ENCODE measurements around the gene CHST5.
A peak's percentile ranks its signal among the peaks of the same experiment; 100 is the strongest.
"Not testable (repeated sequence)": the region's sequence is repeated elsewhere in the genome, so short reads cannot be mapped to it uniquely, and the experiment has no call there.

Gene CHST5

GRCh38 chr16:75552951-75553350, 17.0 kb upstream of the CHST5 start:
- no peaks in the 10 kb centered on the region for H3K27me3 ChIP-seq (ENCODE audit: control insufficient read depth in 2 of 2, insufficient read depth in 2 of 2, low read length in 2 of 2)
- no peak overlapping the region for H3K27ac ChIP-seq (ENCODE audit: low read depth in 2 of 2, low read length in 2 of 2)

GRCh38 chr16:75550211-75550662, 14.3 kb upstream of the CHST5 start:
- H3K9ac ChIP-seq (ENCODE audit: low read depth in 1 of 2, low read length in 2 of 2) = peak overlapping the region; percentile 28 to 52
- H3K27me3 ChIP-seq (ENCODE audit: control insufficient read depth in 2 of 2, insufficient read depth in 2 of 2, low read length in 2 of 2) = no peaks in the 10 kb centered on the region
- H3K4me3 ChIP-seq (ENCODE audit: low read length in 2 of 2) = peak overlapping the region; percentile 59 to 78
- H3K9me3 ChIP-seq (ENCODE audit: control insufficient read depth in 2 of 2, low read length in 2 of 2) = no peaks in the 10 kb centered on the region
- H3K27ac ChIP-seq (ENCODE audit: low read depth in 2 of 2, low read length in 2 of 2) = peak overlapping the region in 1 of 2 donors; percentile 52
- no peaks in the 10 kb centered on the region for H3K36me3 ChIP-seq (ENCODE audit: control insufficient read depth in 2 of 2, insufficient read depth in 2 of 2, low read length in 2 of 2)
- H3K4me1 ChIP-seq (ENCODE audit: control insufficient read depth in 2 of 2, insufficient read depth in 2 of 2, low read length in 2 of 2) = peaks cover 6% of the 10 kb centered on the region in 2 donors

More at GRCh38 chr16:75552951-75553350, 17.0 kb upstream of the CHST5 start:
- Histone ChIP-seq H3K9me3 (ENCODE audit: control insufficient read depth in 2 of 2, low read length in 2 of 2) (no peaks in the 10 kb centered on the region), H3K4me1 (ENCODE audit: control insufficient read depth in 2 of 2, insufficient read depth in 2 of 2, low read length in 2 of 2) (peaks cover 9 to 18% of the 10 kb centered on the region in 2 donors), H3K9ac (ENCODE audit: low read depth in 1 of 2, low read length in 2 of 2) (no peak overlapping the region), H3K36me3 (ENCODE audit: control insufficient read depth in 2 of 2, insufficient read depth in 2 of 2, low read length in 2 of 2) (no peaks in the 10 kb centered on the region), H3K4me3 (ENCODE audit: low read length in 2 of 2) (no peak overlapping the region)

GRCh38 chr16:75548456-75548855, 12.5 kb upstream of the CHST5 start:
- H3K9me3 ChIP-seq (ENCODE audit: control insufficient read depth in 2 of 2, low read length in 2 of 2); H3K4me1 ChIP-seq (ENCODE audit: control insufficient read depth in 2 of 2, insufficient read depth in 2 of 2, low read length in 2 of 2); H3K27ac ChIP-seq (ENCODE audit: low read depth in 2 of 2, low read length in 2 of 2); H3K9ac ChIP-seq (ENCODE audit: low read depth in 1 of 2, low read length in 2 of 2); H3K27me3 ChIP-seq (ENCODE audit: control insufficient read depth in 2 of 2, insufficient read depth in 2 of 2, low read length in 2 of 2); H3K36me3 ChIP-seq (ENCODE audit: control insufficient read depth in 2 of 2, insufficient read depth in 2 of 2, low read length in 2 of 2); H3K4me3 ChIP-seq (ENCODE audit: low read length in 2 of 2): not testable (repeated sequence)

GRCh38 chr16:75546293-75546692, 10.4 kb upstream of the CHST5 start:
- H3K27ac ChIP-seq (ENCODE audit: low read depth in 2 of 2, low read length in 2 of 2) = no peak overlapping the region

GRCh38 chr16:75545879-75546278, 10.0 kb upstream of the CHST5 start:
- H3K9ac ChIP-seq (ENCODE audit: low read depth in 1 of 2, low read length in 2 of 2); H3K4me3 ChIP-seq (ENCODE audit: low read length in 2 of 2); H3K36me3 ChIP-seq (ENCODE audit: control insufficient read depth in 2 of 2, insufficient read depth in 2 of 2, low read length in 2 of 2); H3K9me3 ChIP-seq (ENCODE audit: control insufficient read depth in 2 of 2, low read length in 2 of 2); H3K27ac ChIP-seq (ENCODE audit: low read depth in 2 of 2, low read length in 2 of 2); H3K27me3 ChIP-seq (ENCODE audit: control insufficient read depth in 2 of 2, insufficient read depth in 2 of 2, low read length in 2 of 2): not testable (repeated sequence)
- peaks cover 16 to 27% of the 10 kb centered on the region in 2 donors for H3K4me1 ChIP-seq (ENCODE audit: control insufficient read depth in 2 of 2, insufficient read depth in 2 of 2, low read length in 2 of 2)

More at GRCh38 chr16:75546293-75546692, 10.4 kb upstream of the CHST5 start:
- H3K9me3 ChIP-seq (ENCODE audit: control insufficient read depth in 2 of 2, low read length in 2 of 2) = no peaks in the 10 kb centered on the region
- H3K9ac ChIP-seq (ENCODE audit: low read depth in 1 of 2, low read length in 2 of 2) = no peak overlapping the region
- peaks cover 16 to 23% of the 10 kb centered on the region in 2 donors for H3K4me1 ChIP-seq (ENCODE audit: control insufficient read depth in 2 of 2, insufficient read depth in 2 of 2, low read length in 2 of 2)
- no peak overlapping the region for H3K4me3 ChIP-seq (ENCODE audit: low read length in 2 of 2)
- H3K36me3 ChIP-seq (ENCODE audit: control insufficient read depth in 2 of 2, insufficient read depth in 2 of 2, low read length in 2 of 2) = no peaks in the 10 kb centered on the region
- no peaks in the 10 kb centered on the region for H3K27me3 ChIP-seq (ENCODE audit: control insufficient read depth in 2 of 2, insufficient read depth in 2 of 2, low read length in 2 of 2)

- H3K36me3 ChIP-seq (ENCODE audit: control insufficient read depth in 2 of 2, insufficient read depth in 2 of 2, low read length in 2 of 2); H3K27me3 ChIP-seq (ENCODE audit: control insufficient read depth in 2 of 2, insufficient read depth in 2 of 2, low read length in 2 of 2); H3K9me3 ChIP-seq (ENCODE audit: control insufficient read depth in 2 of 2, low read length in 2 of 2); H3K4me3 ChIP-seq (ENCODE audit: low read length in 2 of 2): not testable (repeated sequence)
- Histone ChIP-seq H3K9ac (ENCODE audit: low read depth in 1 of 2, low read length in 2 of 2) (peak overlapping the region in 1 of 2 donors; percentile 21), H3K4me1 (ENCODE audit: control insufficient read depth in 2 of 2, insufficient read depth in 2 of 2, low read length in 2 of 2) (peaks cover 21 to 48% of the 10 kb centered on the region in 2 donors), H3K27ac (ENCODE audit: low read depth in 2 of 2, low read length in 2 of 2) (peak overlapping the region; percentile 75 to 81)
Measured at GRCh38 chr16:75542462-75542861, 6.6 kb upstream of the CHST5 start.

GRCh38 chr16:75541236-75541635, 5.3 kb upstream of the CHST5 start:
- H3K36me3 ChIP-seq (ENCODE audit: control insufficient read depth in 2 of 2, insufficient read depth in 2 of 2, low read length in 2 of 2) = no peaks in the 10 kb centered on the region
- H3K27me3 ChIP-seq (ENCODE audit: control insufficient read depth in 2 of 2, insufficient read depth in 2 of 2, low read length in 2 of 2) = no peaks in the 10 kb centered on the region
- H3K4me1 ChIP-seq (ENCODE audit: control insufficient read depth in 2 of 2, insufficient read depth in 2 of 2, low read length in 2 of 2) = peaks cover 21 to 51% of the 10 kb centered on the region in 2 donors
- no peaks in the 10 kb centered on the region for H3K9me3 ChIP-seq (ENCODE audit: control insufficient read depth in 2 of 2, low read length in 2 of 2)
- H3K27ac ChIP-seq (ENCODE audit: low read depth in 2 of 2, low read length in 2 of 2) = peak overlapping the region; percentile 75 to 81
- peak overlapping the region in 1 of 2 donors; percentile 23 for H3K9ac ChIP-seq (ENCODE audit: low read depth in 1 of 2, low read length in 2 of 2)
- peak overlapping the region; percentile 18 to 31 for H3K4me3 ChIP-seq (ENCODE audit: low read length in 2 of 2)

- not testable (repeated sequence) for H3K9ac ChIP-seq (ENCODE audit: low read depth in 1 of 2, low read length in 2 of 2); H3K4me3 ChIP-seq (ENCODE audit: low read length in 2 of 2); H3K9me3 ChIP-seq (ENCODE audit: control insufficient read depth in 2 of 2, low read length in 2 of 2); H3K27me3 ChIP-seq (ENCODE audit: control insufficient read depth in 2 of 2, insufficient read depth in 2 of 2, low read length in 2 of 2); H3K36me3 ChIP-seq (ENCODE audit: control insufficient read depth in 2 of 2, insufficient read depth in 2 of 2, low read length in 2 of 2)
- H3K4me1 ChIP-seq (ENCODE audit: control insufficient read depth in 2 of 2, insufficient read depth in 2 of 2, low read length in 2 of 2) = peaks cover 19 to 49% of the 10 kb centered on the region in 2 donors
- peak overlapping the region; percentile 9 to 53 for H3K27ac ChIP-seq (ENCODE audit: low read depth in 2 of 2, low read length in 2 of 2)
Measured at GRCh38 chr16:75538882-75539565, 3.1 kb upstream of the CHST5 start.

- Histone ChIP-seq H3K27ac (ENCODE audit: low read depth in 2 of 2, low read length in 2 of 2) (peak overlapping the region; percentile 80 to 86), H3K9me3 (ENCODE audit: control insufficient read depth in 2 of 2, low read length in 2 of 2) (no peaks in the 10 kb centered on the region), H3K9ac (ENCODE audit: low read depth in 1 of 2, low read length in 2 of 2) (no peak overlapping the region)
Measured at GRCh38 chr16:75537776-75538175, 1.9 kb upstream of the CHST5 start.

GRCh38 chr16:75535211-75535843, 581 bp downstream of the CHST5 start:
- Histone ChIP-seq H3K9me3 (ENCODE audit: control insufficient read depth in 2 of 2, low read length in 2 of 2) (no peaks in the 10 kb centered on the region), H3K36me3 (ENCODE audit: control insufficient read depth in 2 of 2, insufficient read depth in 2 of 2, low read length in 2 of 2) (peaks cover 3 to 19% of the 10 kb centered on the region in 2 donors), H3K9ac (ENCODE audit: low read depth in 1 of 2, low read length in 2 of 2) (peak overlapping the region; percentile 75 to 96), H3K27ac (ENCODE audit: low read depth in 2 of 2, low read length in 2 of 2) (peak overlapping the region; percentile 86 to 95), H3K4me3 (ENCODE audit: low read length in 2 of 2) (peak overlapping the region; percentile 74 to 83), H3K27me3 (ENCODE audit: control insufficient read depth in 2 of 2, insufficient read depth in 2 of 2, low read length in 2 of 2) (no peaks in the 10 kb centered on the region), H3K4me1 (ENCODE audit: control insufficient read depth in 2 of 2, insufficient read depth in 2 of 2, low read length in 2 of 2) (peaks cover 10 to 46% of the 10 kb centered on the region in 2 donors)

More at GRCh38 chr16:75537776-75538175, 1.9 kb upstream of the CHST5 start:
- peaks cover 0 to 5% of the 10 kb centered on the region in 2 donors for H3K36me3 ChIP-seq (ENCODE audit: control insufficient read depth in 2 of 2, insufficient read depth in 2 of 2, low read length in 2 of 2)
- H3K4me3 ChIP-seq (ENCODE audit: low read length in 2 of 2) = no peak overlapping the region
- H3K4me1 ChIP-seq (ENCODE audit: control insufficient read depth in 2 of 2, insufficient read depth in 2 of 2, low read length in 2 of 2) = peaks cover 19 to 53% of the 10 kb centered on the region in 2 donors
- H3K27me3 ChIP-seq (ENCODE audit: control insufficient read depth in 2 of 2, insufficient read depth in 2 of 2, low read length in 2 of 2) = no peaks in the 10 kb centered on the region

All from mucosa of rectum (tissue), 2 donors.